Fibroblast of lung (primary cell): ENCODE results near the gene NF1. TPM values are rescaled to one million over a fixed set of nuclear protein-coding genes. Genes with fewer than 3 reads are reported as not detected.

Experiments used
- DNase-seq, 2 donors: peaks; one replicate each; pipeline versions ENCODE4 v3.0.0 to v3.0.0-alpha.2; 2010; ENCODE audit warnings: low read depth in 2 of 2
- H2AFZ ChIP-seq: 2 replicates; pipeline ENCODE4 v1.5.1; 2012; ENCODE audit warnings: low read length, control low read depth, inconsistent platforms
- H3K27ac ChIP-seq: 2 replicates; pipeline ENCODE4 v1.5.1; 2011; ENCODE audit warnings: low read length, control low read depth; ENCODE audit not compliant: insufficient read depth
- H3K27me3 ChIP-seq: 2 replicates; pipeline ENCODE4 v1.5.1; 2011; ENCODE audit warnings: mild to moderate bottlenecking, low read length; ENCODE audit not compliant: control insufficient read depth, insufficient read depth
- H3K36me3 ChIP-seq: 2 replicates; pipeline ENCODE4 v1.5.1; 2011; ENCODE audit warnings: low read length; ENCODE audit not compliant: control insufficient read depth, insufficient read depth
- H3K4me1 ChIP-seq: 2 replicates; pipeline ENCODE4 v1.5.1; 2011; ENCODE audit warnings: low read length; ENCODE audit not compliant: control insufficient read depth, insufficient read depth; ENCODE audit errors: extremely low read depth
- H3K4me2 ChIP-seq: 2 replicates; pipeline ENCODE4 v1.5.1; 2011; ENCODE audit warnings: low read length, control low read depth; ENCODE audit not compliant: insufficient read depth; ENCODE audit errors: extremely low read depth
- H3K4me3 ChIP-seq, 4 experiments: fragments of 200-600 bp in 1 of 4; sonication (generic) in 1 of 4; replicated peaks in 1 of 4; 2 replicates each; pipeline ENCODE4 v1.5.1; 2011 to 2016; ENCODE audit warnings: low read length in 4 of 4, low read depth in 3 of 4, mild to moderate bottlenecking in 3 of 4, control low read depth in 2 of 4, inconsistent platforms in 1 of 4, mixed read lengths in 1 of 4; ENCODE audit not compliant: insufficient read depth in 1 of 4; ENCODE audit errors: control extremely low read depth in 1 of 4
- H3K79me2 ChIP-seq: 2 replicates; pipeline ENCODE4 v1.5.1; 2012; ENCODE audit warnings: mild to moderate bottlenecking, low read length, inconsistent platforms; ENCODE audit not compliant: control insufficient read depth, insufficient read depth
- H3K9ac ChIP-seq: 2 replicates; pipeline ENCODE4 v1.5.1; 2011; ENCODE audit warnings: mild to moderate bottlenecking, low read length, control low read depth; ENCODE audit not compliant: insufficient read depth
- H3K9me3 ChIP-seq: 2 replicates; pipeline ENCODE4 v1.5.1; 2012; ENCODE audit warnings: low read depth, low read length; ENCODE audit not compliant: control insufficient read depth, insufficient read depth
- H4K20me1 ChIP-seq: 2 replicates; pipeline ENCODE4 v1.5.1; 2011; ENCODE audit warnings: low read length; ENCODE audit not compliant: control insufficient read depth, insufficient read depth; ENCODE audit errors: extremely low read depth
- EZH2 ChIP-seq: IDR thresholded peaks from 2 replicates; pipeline ENCODE4 v1.5.1; 2012; ENCODE audit warnings: low read length, control low read depth, mild to moderate bottlenecking; ENCODE audit errors: missing control alignments
- polyA plus RNA-seq, 2 donors: library from polyadenylated mRNA; depleted of rRNA in 1 of 2; stranded (reverse) in 1 of 2; unstranded in 1 of 2; fragments of >200 nt; gene quantifications; 2 replicates each; pipeline ENCODE4 v1.2.1, GENCODE V29; 2011 to 2012; ENCODE audit warnings: missing spikeins in 1 of 2
- total RNA-seq: library from RNA; depleted of rRNA; stranded (reverse); fragments of >200 nt; gene quantifications from 2 replicates; pipeline ENCODE4 v1.2.1, GENCODE V29; 2014
- TF ChIP-seq, protein P1 (sequence below), 2 donors: IDR thresholded peaks in 1 of 2; conservative IDR thresholded peaks in 1 of 2; 1 replicate in 1 of 2; 2 replicates in 1 of 2; pipeline ENCODE4 v1.5.1; 2011 to 2012; ENCODE audit warnings: low read length in 2 of 2, control low read depth in 1 of 2, inconsistent platforms in 1 of 2, low read depth in 1 of 2, mild to moderate bottlenecking in 1 of 2

The NF1 gene
- total and polyA plus RNA-seq, 2 donors (not counting 1 experiment from before 2014, with no cell fraction given) = 52.8 to 78.8 TPM

DNA sequence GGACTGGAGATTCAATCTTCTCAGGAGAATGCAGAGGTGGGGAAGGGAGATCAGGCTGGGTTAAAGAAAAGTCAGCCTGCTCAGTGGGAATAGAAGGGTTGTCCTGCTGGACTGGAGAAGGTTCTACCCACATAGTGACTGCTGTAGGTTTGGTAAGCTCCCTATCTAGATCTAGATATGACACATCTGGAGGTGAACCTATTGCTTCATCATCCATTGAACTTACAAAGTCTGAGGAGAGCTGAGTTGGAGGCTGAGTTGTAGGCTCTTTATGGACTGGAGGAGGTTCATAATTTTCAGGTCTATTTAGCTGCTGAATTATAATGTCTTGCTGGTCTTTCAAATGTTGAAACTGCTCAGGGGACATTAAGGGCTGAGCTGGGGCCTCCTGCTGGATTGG lies 46.0 kb upstream of the NF1 start:
- Histone ChIP-seq H3K27ac (no peak overlapping the region), H3K79me2 (no peaks in the 10 kb centered on the region), H3K4me2 (no peak overlapping the region), H2AFZ (no peak overlapping the region), H3K27me3 (no peaks in the 10 kb centered on the region), H3K4me1 (peaks cover 10% of the 10 kb centered on the region), H3K9ac (no peak overlapping the region), H3K4me3 (no peak overlapping the region), H3K36me3 (no peaks in the 10 kb centered on the region), H3K9me3 (no peaks in the 10 kb centered on the region), H4K20me1 (no peaks in the 10 kb centered on the region)
- no peak for TF ChIP-seq EZH2
- TF ChIP-seq, protein P1, sequence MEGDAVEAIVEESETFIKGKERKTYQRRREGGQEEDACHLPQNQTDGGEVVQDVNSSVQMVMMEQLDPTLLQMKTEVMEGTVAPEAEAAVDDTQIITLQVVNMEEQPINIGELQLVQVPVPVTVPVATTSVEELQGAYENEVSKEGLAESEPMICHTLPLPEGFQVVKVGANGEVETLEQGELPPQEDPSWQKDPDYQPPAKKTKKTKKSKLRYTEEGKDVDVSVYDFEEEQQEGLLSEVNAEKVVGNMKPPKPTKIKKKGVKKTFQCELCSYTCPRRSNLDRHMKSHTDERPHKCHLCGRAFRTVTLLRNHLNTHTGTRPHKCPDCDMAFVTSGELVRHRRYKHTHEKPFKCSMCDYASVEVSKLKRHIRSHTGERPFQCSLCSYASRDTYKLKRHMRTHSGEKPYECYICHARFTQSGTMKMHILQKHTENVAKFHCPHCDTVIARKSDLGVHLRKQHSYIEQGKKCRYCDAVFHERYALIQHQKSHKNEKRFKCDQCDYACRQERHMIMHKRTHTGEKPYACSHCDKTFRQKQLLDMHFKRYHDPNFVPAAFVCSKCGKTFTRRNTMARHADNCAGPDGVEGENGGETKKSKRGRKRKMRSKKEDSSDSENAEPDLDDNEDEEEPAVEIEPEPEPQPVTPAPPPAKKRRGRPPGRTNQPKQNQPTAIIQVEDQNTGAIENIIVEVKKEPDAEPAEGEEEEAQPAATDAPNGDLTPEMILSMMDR (conservative IDR thresholded peaks at IDR 0.05 in 1 of 2, IDR thresholded peaks at IDR 0.05 in 1 of 2; ENCODE audit: low read depth in 1 of 2, low read length in 2 of 2) = no peak
- peak in 1 of 2 donors; percentile 12 for DNase-seq

GRCh38 chr17:31050948-31051347 lies 43.8 kb upstream of the NF1 start:
- Histone ChIP-seq H3K27ac (no peak overlapping the region), H3K79me2 (no peaks in the 10 kb centered on the region), H4K20me1 (no peaks in the 10 kb centered on the region), H3K4me2 (no peak overlapping the region), H3K4me1 (peaks cover 10% of the 10 kb centered on the region), H3K4me3 (no peak overlapping the region), H2AFZ (no peak overlapping the region), H3K36me3 (no peaks in the 10 kb centered on the region), H3K9me3 (no peaks in the 10 kb centered on the region), H3K9ac (no peak overlapping the region), H3K27me3 (no peaks in the 10 kb centered on the region)
- no peak for TF ChIP-seq EZH2
- TF ChIP-seq, protein P1 (conservative IDR thresholded peaks at IDR 0.05 in 1 of 2, IDR thresholded peaks at IDR 0.05 in 1 of 2; ENCODE audit: low read depth in 1 of 2, low read length in 2 of 2) = no peak
- no peak for DNase-seq

- no peak overlapping the region for H3K4me3 ChIP-seq
- no peaks in the 10 kb centered on the region for H3K79me2 ChIP-seq
- H2AFZ ChIP-seq = no peak overlapping the region
- TF ChIP-seq EZH2 = no peak
- TF ChIP-seq, protein P1 (conservative IDR thresholded peaks at IDR 0.05 in 1 of 2, IDR thresholded peaks at IDR 0.05 in 1 of 2; ENCODE audit: low read depth in 1 of 2, low read length in 2 of 2) = no peak
- no peaks in the 10 kb centered on the region for H3K36me3 ChIP-seq
- H3K9ac ChIP-seq = no peak overlapping the region
- H3K27me3 ChIP-seq = no peaks in the 10 kb centered on the region
- peaks cover 10% of the 10 kb centered on the region for H3K4me1 ChIP-seq
- peak overlapping the region; percentile 20 for H3K4me2 ChIP-seq
- H4K20me1 ChIP-seq = no peaks in the 10 kb centered on the region
- DNase-seq = peak in 1 of 2 donors; percentile 21
- H3K9me3 ChIP-seq = no peaks in the 10 kb centered on the region
- H3K27ac ChIP-seq = no peak overlapping the region
These were observed 43.3 kb upstream of the NF1 start for GRCh38 chr17:31051506-31051905.
